DMS 273 treated with DMSO at 0.1 percent for 48 hours (cell line): ENCODE results near the gene ITPKC.
"Not testable (repeated sequence)": the region's sequence is repeated elsewhere in the genome, so short reads cannot be mapped to it uniquely, and the experiment has no call there.

Experiments
- DNase-seq: peaks from one replicate; lab custom pipeline; 2025; lab: John Stamatoyannopoulos, UW

ITPKC gene

GRCh38 chr19:40766385-40766784 is 49.5 kb downstream of the ITPKC start:
- not testable (repeated sequence) for DNase-seq

GRCh38 chr19:40768869-40769268 is 52.0 kb downstream of the ITPKC start:
- DNase-seq, result no peak

- DNase-seq, result not testable (repeated sequence)
Observed at GRCh38 chr19:40771101-40771862, 54.4 kb downstream of the ITPKC start.

GRCh38 chr19:40774916-40775631 is 58.2 kb downstream of the ITPKC start, which contains the start of gene MIA:
MIA (plus strand) TSS chr19:40775521; CDS start chr19:40775543, 22 bp downstream.
- DNase-seq, result no peak

GRCh38 chr19:40775632-40776022 is 58.7 kb downstream of the ITPKC start:
- DNase-seq, result no peak

GRCh38 chr19:40776364-40776763 is 59.5 kb downstream of the ITPKC start:
- no peak for DNase-seq

- peak; percentile 84 for DNase-seq
Observed at GRCh38 chr19:40776932-40777644, 60.2 kb downstream of the ITPKC start.

GRCh38 chr19:40777645-40777936 is 60.7 kb downstream of the ITPKC start:
- no peak for DNase-seq

- DNase-seq, result peak; percentile 99
Observed at GRCh38 chr19:40777937-40778705, 61.2 kb downstream of the ITPKC start, which contains the start of gene RAB4B. RAB4B (plus strand) TSS chr19:40778247; CDS start chr19:40778376, 129 bp downstream.

GRCh38 chr19:40778706-40779284 is 61.9 kb downstream of the ITPKC start:
- DNase-seq, result no peak

GRCh38 chr19:40780582-40780981 is 63.7 kb downstream of the ITPKC start:
- no peak for DNase-seq

GRCh38 chr19:40781140-40781539 is 64.2 kb downstream of the ITPKC start:
- DNase-seq, result no peak

- DNase-seq, result no peak
Observed at GRCh38 chr19:40783711-40784110, 66.8 kb downstream of the ITPKC start.

GRCh38 chr19:40784146-40784545 is 67.2 kb downstream of the ITPKC start:
- not testable (repeated sequence) for DNase-seq

GRCh38 chr19:40785526-40785925 is 68.6 kb downstream of the ITPKC start:
- no peak for DNase-seq

GRCh38 chr19:40786060-40787037 is 69.4 kb downstream of the ITPKC start:
- no peak for DNase-seq
